GM18520 (cell line): ENCODE data around the gene RNF224.

Source experiments
- ATAC-seq: cut with Tn5 transposase; IDR thresholded peaks from one replicate; pipeline ENCODE4 v1.9.1; 2021; ENCODE audit not compliant: unreplicated experiment

RNF224 gene

GRCh38 chr9:137270929-137271695, 43.8 kb downstream of the RNF224 start:
- ATAC-seq, result no peak

GRCh38 chr9:137271696-137272076, 44.4 kb downstream of the RNF224 start:
- ATAC-seq, result no peak

- ATAC-seq, result no peak
Measured at GRCh38 chr9:137272241-137273094, 45.2 kb downstream of the RNF224 start.

- no peak for ATAC-seq
Measured at GRCh38 chr9:137273095-137273490, 45.8 kb downstream of the RNF224 start.

- ATAC-seq, result no peak
Measured at GRCh38 chr9:137273611-137274320, 46.5 kb downstream of the RNF224 start.

- ATAC-seq, result no peak
Measured at GRCh38 chr9:137275203-137275587, 47.9 kb downstream of the RNF224 start.

- no peak for ATAC-seq
Measured at GRCh38 chr9:137275588-137276472, 48.5 kb downstream of the RNF224 start.

GRCh38 chr9:137276473-137277328, 49.4 kb downstream of the RNF224 start:
- ATAC-seq, result no peak

GRCh38 chr9:137277329-137278041, 50.2 kb downstream of the RNF224 start, which contains the start of gene TOR4A:
TOR4A (plus strand) TSS chr9:137277726; CDS start chr9:137278690, 964 bp downstream.
- peak; percentile 66 for ATAC-seq

- ATAC-seq, result no peak
Measured at GRCh38 chr9:137278061-137278701, 50.9 kb downstream of the RNF224 start.
